ELF-1 (cell line): ENCODE data around the gene RPL38.

Source experiments
- DNase-seq: peaks from one replicate; pipeline ENCODE4 v3.0.0-alpha.2; 2016; ENCODE audit warnings: low read depth, low spot score

Gene RPL38

DNA sequence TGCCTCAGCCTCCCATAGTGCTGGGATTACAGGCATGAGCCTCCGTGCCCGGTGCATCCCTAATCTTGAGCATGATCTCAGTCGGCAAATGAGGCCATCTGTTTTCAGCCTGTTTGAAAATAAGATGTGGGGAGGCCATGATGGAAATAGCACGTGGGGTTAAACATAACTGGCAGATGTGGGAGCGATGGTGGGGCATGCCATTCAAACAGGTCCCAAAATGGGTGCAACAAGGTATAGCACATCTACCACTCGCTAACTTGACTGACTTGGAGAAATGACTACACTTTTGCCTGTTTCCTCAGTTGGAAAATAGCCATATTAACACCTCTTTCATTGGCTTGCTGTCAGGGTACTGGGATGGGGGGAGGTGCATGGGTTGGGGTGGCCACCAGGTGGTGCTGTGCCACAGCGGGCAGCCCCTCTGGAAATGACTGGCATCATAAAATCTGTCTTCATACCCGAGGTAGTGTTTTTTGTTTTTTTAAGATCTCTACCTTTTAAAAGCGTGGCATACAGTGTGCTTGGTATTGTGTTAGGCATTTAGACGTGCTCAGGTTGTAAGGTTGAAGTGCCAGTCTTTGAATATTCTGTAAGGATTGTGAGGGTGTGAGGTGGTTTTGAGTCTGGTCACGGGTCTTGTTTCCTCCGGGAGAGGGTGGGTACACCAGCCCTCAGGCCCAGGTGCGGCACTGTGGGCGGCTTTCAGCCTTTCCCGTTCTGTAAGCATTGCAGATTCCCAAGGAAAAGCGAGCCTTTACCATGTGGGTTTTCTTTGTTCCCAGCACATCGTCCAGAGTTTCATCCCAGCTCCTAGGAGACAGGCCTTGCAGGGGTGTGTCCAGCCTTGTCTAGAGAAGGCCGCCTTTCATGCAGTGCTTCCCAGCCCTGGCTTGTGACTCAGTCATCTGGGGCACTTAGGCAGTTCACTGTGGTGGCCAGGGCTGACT lies 7.0 kb downstream of the RPL38 start:
- peak; percentile 85 for DNase-seq

DNA sequence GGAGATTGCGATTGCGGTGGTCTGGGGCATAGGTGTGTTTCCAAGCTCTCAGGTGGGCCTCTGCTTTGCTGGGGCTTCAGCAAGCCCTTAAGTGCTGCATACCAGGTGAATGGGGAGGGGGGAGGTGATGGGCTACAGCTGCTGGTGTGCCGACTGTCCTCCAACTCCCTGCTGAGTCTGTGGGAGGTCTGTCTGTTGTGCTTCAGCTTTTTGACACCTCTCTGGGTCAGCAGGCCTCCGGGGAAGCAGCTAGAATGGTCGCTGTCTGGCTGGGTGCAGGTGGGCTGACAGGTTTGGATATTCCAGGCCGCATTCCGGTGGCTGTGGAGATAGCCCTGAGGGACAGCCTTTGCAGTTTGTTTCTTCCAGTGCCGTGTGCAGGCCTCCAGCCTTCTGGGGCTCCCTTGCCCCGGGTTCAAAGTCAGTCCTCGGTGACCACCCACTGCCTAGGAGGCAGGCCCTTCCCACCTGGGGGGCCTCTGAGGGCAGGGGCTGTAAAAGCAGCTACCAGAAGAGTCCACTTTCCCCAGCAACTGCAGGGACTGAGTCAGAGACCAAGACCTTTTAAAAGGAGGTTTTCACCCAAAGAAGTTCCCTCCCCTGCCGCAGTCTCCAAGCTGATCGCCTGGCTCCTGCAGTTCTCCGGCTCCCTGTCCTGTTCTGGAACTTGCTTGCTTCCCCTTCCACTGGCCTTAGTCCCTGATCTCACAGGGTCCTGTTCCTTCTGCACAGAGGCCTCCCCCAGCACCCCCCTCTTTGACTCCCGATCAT lies 7.8 kb downstream of the RPL38 start:
- peak; percentile 97 for DNase-seq

DNA sequence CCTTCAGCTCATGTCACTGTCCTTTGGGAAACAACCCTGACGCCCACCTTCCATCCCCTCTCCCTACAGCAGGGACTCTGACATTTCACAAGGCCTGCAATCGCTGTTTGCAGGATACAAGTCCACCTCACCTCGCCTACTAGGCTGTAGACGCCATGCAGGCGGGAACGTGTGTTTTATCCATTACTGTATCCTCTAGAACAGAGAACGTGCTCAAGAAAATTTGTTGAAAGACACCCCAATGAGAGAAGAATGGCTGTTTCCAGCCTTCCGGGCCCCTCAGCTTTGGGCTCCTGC lies 8.4 kb downstream of the RPL38 start:
- peak; percentile 39 for DNase-seq

DNA sequence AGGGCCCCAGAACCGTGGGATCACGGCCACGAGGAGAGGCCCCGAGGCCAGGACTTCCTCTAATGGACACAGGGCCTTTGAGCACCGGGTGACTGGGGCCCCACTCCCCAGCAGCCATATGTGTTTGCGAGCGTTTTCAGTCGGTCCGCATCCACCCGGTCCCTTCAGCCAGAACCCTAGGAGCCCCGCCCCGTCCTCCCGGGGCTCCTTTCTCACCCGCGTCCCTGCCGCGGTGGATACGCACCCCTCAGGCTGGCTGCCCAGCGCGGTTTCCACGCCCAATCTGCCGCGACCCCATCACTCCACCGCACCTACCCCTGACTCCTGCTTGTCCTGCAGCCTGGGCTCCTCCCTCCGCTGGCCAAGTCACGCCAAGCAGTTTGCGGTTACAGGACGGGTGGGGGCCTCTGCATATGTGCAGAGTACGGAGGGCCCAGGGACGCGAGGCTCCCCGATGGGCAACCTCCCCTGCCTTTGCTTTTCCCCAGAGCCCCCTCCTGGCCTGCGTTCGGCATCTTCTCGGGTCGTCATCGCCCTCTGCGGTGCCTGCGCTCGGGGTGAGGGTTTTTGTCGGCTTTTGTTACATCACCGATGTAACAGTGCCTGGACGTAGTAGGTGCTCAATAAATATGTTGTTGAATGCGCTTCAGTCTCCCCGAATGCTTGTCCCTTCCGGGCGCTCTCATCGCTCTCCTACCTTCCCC lies 8.9 kb downstream of the RPL38 start:
- peak; percentile 52 for DNase-seq

DNA sequence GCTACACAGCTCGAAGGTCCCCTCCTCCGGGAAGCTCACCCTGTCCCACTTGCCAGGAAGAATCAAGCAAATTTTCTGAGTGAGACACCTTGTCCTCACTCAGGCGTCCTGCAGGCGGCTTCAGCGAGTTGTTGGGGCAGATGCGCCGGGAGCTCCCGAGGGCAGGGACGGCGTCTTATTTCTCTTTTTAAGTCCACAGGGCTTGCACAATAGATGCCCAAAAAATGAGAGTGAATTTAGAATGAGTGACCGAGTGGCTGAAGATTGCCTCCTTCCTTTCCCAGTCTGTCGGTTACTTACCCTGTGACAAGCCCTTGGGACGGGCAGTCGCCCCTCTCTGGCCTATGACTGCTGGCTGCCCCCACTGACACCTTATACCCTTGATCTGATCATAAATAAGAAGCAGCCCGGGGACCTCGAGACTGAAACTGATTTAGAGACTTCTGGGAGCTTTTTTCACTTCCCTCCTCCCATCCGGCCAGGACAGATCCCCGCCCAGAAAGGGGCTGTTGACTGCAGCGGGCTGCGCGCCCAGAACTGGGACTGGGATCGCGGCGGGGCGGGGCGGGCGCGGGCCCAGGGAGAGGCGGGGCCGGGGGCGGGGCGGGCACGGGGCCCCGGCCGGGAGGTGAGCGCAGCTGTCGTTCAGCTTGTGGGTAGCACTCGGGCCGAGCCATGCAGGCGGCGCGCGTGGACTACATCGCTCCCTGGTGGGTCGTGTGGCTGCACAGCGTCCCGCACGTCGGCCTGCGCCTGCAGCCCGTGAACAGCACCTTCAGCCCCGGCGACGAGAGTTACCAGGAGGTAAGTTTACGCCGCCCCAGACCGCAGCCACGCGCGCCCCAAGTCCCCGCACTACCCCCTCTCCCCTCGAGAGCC lies 9.7 kb downstream of the RPL38 start, which contains the start of gene TTYH2:
Gene TTYH2 (plus strand): TSS at position 659 of the 879 bp plus-strand sequence. CDS start 17 bp downstream, at position 676.
- peak; percentile 75 for DNase-seq

DNA sequence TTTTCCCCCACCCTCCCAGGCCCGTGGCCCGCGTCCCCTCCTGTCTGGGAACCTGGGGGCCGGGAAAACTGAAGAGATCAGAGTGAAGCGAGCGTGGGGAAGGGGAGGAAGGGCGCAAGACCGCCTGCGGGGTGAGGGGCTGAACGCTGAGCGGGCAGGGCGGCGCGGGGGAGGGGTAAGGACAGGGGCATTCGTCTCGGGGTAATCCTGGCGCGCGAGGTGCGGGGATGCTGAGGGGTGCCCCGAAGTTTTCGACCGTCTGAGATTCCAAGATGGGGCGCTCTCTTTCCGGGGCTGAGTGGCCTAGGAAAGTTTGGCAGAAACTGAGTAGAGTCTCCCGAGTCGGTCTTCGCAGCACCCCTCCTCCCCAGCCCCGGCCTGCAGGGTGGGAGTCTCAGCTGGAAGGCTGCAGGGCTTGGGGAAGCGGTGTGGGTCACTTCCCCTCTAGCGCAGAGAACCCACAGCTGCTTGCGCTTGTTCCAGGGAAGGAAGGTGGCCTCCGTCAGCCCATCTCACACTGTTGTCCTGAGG lies 10.4 kb downstream of the RPL38 start:
- no peak for DNase-seq

DNA sequence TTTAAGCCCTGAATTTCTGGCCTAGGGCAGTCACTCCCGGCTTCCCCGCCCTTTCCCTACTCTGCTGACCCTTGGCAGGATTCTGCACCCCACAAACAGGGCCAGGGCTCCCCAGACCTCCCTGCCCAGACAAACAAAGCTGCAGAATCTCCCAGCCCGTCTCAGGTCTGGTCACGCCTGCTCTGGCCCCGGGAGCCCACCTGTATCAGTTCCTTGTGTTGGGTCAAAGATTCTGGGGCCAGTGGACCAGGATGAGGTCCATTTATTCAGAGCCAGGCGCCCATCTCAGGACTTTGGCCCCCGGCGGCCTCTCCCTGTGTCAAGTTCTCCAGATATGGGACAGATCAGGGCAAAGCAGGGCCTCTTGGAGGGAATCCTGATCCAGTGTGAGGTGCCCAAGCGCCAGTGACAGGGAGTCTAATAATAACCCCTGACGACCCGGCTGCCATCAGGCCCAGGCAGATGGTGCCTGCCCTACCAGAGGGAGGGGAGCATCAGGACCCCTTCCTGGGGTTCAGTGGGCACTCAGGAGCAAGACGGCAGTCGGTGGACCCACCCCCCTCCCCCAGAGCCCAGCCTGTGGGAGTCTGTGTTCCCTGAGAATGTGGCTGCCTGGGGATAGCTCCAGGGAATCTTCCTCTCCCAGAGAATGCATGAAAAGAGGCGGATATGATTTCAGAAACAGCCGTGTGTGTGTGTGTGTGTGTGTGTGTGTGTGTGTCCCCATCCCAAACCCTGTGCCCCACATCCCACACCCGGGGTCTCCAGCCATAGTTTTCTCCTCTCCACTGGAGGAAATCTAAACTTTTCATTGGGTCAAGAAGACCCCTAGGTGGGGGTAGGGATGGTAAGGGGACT lies 11.2 kb downstream of the RPL38 start:
- DNase-seq = no peak

DNA sequence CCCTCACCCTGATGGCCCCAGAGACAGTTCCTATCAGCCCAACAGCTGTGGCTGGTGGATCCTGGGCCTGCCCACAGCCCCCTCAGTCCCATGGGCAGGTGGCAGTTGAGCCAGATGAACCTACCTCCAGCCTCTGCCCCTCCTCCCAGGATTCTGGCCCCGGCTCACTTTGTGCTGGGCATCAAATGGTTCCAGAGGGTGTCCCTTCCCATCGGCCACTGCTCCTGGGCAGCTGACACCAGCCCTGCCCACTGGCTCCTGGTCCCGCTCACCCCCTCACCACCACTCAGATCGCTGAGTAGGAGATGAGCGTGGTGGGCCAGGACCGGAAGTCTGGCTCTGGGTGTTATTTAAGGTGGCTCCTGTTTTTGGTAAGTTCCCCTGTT lies 11.9 kb downstream of the RPL38 start:
- DNase-seq = no peak

DNA sequence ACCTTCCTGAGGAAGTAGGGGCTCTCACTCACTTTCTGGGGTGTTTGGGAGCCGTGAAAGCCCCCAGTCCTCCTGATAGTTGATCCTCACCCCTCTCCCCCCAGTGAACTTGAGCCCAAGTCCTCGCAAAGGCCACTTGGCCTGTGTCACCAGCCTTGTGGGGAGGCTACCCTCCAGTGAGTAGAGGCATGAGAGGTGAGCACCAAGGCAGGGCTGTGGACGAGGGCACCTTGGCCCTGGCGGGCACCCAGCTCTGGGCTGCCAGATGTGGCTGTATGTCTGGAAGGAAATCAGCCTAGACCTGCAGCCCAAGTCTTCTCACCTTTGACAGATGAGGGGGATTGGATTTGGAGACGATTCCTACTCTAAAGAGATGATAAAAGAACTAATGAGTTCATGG lies 13.0 kb downstream of the RPL38 start:
- DNase-seq = no peak

DNA sequence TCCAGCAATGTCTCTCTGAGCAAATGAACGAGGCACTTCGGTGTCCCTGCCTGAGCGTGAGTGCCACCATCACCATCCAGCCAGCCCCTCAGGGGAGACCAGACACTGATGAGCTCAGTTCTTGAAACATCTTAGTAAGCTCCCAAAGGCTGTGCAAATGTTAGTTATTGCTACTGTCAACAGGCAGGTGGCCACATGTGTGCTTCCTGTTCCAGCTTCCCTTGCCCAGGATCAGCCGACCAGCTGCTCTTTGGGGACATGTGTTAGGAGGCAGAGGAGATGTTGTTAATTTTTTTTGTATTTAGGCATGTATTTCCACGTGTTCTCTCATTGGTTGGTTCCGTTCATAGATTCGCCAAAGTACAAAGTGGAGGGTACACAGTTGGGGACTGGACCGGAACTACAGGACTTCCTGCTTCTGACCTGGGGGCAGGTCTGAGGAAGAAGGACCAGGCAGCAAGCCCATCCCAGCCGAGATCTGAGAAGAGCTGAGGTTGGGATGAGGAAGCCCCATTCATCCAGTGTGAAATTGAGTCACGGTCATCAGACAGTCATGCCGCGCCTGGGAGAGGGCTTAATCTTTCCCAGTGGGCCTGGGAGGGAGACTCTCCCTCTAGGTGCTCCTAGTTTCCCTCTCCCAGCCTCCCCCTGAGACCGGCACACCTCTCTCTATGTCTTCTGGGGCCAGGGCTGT lies 13.7 kb downstream of the RPL38 start:
- no peak for DNase-seq

DNA sequence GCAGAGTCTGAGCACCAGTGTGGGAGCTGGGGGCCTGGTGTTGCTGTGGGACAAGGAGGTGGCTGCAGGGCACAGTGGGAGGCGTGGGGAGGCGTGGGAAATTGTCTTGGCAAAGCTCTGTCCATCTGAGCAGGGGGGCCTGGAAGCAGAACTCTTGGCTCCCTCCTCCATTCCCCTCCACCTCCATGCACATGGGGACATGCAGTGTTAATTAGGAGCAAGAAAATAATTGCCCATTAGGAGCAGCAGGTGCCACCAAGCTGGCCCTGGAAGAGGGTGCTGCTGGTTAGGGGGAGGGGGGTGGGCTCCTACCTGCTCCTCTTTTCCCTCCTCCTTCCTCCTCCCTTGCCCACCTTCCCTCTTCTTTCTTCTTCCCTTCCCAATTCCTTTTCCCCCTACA lies 14.4 kb downstream of the RPL38 start:
- no peak for DNase-seq

DNA sequence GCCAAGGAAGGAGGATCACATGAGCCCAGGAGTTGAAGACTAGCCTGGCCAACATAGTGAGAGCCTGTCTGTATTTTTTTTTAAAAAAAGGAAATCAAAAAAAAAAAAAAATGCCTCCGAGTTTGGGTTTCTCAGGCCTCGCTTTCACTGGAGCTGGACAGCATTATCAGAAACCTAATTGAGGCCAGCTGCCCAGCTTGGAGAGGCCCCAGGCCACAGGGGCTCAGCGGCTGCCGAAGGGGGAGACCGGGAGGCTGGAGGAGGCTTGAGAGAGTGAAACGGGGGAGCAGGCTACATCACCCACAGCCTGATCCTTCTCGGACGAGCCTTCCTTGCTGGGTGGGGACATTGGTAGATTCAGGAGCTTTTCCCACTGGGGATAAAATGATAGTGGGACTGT lies 15.0 kb downstream of the RPL38 start:
- DNase-seq = no peak

DNA sequence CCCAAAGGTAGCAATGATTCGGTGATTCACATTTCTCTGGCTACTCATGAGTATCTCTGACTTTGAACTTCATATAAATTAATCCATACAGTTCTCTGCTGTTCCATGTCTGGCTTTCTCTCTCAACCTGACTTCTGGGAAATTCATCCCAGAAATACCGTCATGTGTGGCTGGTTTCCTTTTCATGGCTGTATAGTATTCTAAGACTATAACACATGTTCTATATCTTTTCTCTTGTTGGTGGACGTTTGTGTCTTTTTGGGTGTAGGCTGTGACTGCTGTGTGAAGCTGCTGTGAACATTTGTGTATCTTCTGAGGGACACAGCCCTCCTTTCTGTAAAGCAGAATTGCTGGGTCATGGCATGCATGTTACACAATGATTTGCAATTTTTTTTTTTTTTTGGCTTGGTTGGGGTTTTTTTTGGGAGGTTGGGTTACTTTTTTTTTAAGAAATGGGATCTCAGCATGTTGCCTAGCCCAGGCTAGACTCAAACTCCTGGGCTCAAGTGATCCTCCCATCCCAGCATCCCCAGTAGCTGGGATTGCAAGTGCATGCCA lies 16.2 kb downstream of the RPL38 start:
- DNase-seq = no peak

DNA sequence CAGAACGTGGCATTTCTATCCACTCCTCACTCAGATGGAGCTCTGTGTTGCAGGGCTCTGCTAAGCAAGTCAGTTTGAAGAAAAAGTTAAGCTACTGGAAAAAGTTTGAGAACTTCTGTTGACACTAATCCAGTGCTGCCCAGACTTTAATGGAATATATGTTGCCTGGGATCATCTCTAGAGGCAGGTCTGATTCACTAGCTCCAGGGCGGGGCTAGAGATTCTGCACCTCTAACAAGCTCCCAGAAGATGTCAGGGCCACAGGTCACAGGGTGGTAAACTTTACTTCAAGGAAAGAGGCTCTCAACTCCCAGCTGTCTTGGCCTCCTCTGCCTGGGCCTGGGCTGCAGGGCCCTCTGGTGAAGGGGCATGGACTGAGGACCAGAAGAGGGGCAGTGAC lies 16.7 kb downstream of the RPL38 start:
- no peak for DNase-seq

DNA sequence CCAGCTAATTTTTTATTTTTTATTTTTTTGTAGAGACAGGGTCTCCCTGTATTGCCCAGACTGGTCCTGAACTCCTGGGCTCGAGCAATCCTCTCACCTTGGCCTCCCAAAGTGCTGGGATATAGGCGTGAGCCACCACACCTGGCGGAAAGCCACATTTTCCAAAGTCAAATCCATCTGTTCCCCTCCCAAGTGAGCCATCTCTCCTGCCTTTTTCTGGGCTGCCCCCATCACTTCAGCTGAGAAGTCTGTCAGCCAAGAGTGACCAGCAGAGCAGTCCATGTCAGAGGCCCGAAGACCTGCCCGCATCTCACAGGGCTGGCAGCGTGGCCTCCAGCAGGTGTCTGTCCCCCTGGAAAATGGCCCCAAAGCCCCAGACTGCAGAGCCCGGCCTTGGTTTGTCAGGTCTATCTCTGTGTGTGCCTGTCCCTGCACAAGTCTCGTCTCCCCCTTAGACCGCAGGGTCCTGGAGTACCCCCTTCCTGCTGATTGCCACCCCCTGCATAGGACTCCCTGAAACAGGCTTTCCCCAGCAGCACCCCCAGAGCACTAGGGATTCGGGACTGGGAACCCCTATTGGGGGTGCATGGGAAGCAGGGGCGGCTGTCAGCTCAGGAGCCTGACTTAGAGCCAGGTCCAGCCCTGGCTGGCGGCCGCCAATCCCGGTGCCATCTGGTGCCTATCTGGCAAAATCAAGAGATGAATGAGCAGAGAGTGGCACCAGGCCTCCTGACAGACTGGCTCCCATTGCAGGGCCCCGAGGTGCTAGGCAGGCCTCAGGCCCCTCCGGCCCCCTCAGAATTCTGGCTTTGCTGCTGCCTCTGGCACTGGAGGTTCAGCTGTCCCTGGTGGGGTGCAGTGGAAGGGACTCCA lies 17.7 kb downstream of the RPL38 start:
- no peak for DNase-seq

DNA sequence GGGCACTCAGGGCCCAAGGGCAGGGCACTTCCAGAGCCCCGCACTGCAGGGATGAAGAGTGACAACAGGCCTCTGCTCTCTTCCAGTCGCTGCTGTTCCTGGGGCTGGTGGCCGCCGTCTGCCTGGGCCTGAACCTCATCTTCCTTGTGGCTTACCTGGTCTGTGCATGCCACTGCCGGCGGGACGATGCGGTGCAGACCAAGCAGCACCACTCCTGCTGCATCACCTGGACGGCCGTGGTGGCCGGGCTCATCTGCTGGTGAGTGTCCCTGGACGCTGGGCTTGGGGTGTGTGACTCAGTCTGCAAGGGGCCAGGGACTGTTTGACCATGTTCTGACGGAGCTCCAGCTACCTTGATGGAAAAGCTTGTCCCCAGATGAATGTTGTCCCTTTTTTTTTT lies 18.9 kb downstream of the RPL38 start:
- DNase-seq = no peak

DNA sequence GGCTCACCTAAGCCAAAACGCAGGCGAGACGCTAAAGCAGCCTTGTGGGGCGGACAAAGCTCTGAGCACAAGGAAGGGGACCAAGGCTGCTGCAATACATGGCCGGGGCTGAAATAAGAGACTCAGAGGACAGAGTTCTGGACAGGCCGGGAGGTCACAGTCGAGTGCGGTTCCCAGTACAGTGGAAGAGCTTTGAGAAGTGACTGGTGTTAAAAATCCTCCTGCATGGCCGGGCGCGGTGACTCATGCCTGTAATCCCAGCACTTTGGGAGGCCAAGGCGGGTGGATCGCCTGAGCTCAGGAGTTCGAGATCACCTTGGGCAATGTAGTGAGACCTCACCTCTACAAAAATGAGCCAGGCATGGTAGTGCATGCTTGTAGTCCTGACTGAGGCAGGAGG lies 20.4 kb downstream of the RPL38 start:
- no peak for DNase-seq
